Skeletal muscle cell (primary cell): Measurements from ENCODE around the gene AIMP1.
A peak's percentile ranks its signal among the peaks of the same experiment; 100 is the strongest.
"Not testable (repeated sequence)": the region's sequence is repeated elsewhere in the genome, so short reads cannot be mapped to it uniquely, and the experiment has no call there.

Experiments used
- DNase-seq: peaks from one replicate; pipeline ENCODE4 v3.0.0-alpha.2; 2010; ENCODE audit warnings: low read depth
- H3K4me3 ChIP-seq: 2 replicates; pipeline ENCODE4 v1.5.1; 2011; ENCODE audit warnings: low read depth, mild to moderate bottlenecking, control low read depth, low read length, moderate library complexity

AIMP1 gene

GRCh38 chr4:106305435-106306055 lies 10.8 kb upstream of the AIMP1 start:
- DNase-seq, result no peak

GRCh38 chr4:106306561-106306960 lies 9.8 kb upstream of the AIMP1 start:
- DNase-seq, result no peak

More at GRCh38 chr4:106305435-106306055, 10.8 kb upstream of the AIMP1 start:
- no peak overlapping the region for H3K4me3 ChIP-seq

GRCh38 chr4:106312377-106312776 lies 4.0 kb upstream of the AIMP1 start:
- H3K4me3 ChIP-seq, result no peak overlapping the region
- DNase-seq, result no peak

More at GRCh38 chr4:106306561-106306960, 9.8 kb upstream of the AIMP1 start:
- H3K4me3 ChIP-seq, result no peak overlapping the region

GRCh38 chr4:106312997-106313522 lies 3.3 kb upstream of the AIMP1 start:
- DNase-seq, result no peak
- H3K4me3 ChIP-seq, result no peak overlapping the region

GRCh38 chr4:106314960-106315359 lies 1.4 kb upstream of the AIMP1 start:
- no peak for DNase-seq

GRCh38 chr4:106315476-106315967 lies 828 bp upstream of the AIMP1 start:
- no peak for DNase-seq

More at GRCh38 chr4:106314960-106315359, 1.4 kb upstream of the AIMP1 start:
- H3K4me3 ChIP-seq, result peak overlapping the region; percentile 88

GRCh38 chr4:106316773-106317409 lies 541 bp downstream of the AIMP1 start:
- H3K4me3 ChIP-seq, result peak overlapping the region; percentile 88
- no peak for DNase-seq

More at GRCh38 chr4:106315476-106315967, 828 bp upstream of the AIMP1 start:
- peak overlapping the region; percentile 88 for H3K4me3 ChIP-seq

GRCh38 chr4:106317815-106318214 lies 1.5 kb downstream of the AIMP1 start:
- no peak overlapping the region for H3K4me3 ChIP-seq
- DNase-seq, result no peak

- DNase-seq, result no peak
- H3K4me3 ChIP-seq, result no peak overlapping the region
These were observed 2.2 kb downstream of the AIMP1 start for GRCh38 chr4:106318511-106318910.

- no peak overlapping the region for H3K4me3 ChIP-seq
- no peak for DNase-seq
These were observed 3.9 kb downstream of the AIMP1 start for GRCh38 chr4:106320235-106320634.

- not testable (repeated sequence) for H3K4me3 ChIP-seq, DNase-seq
These were observed 4.8 kb downstream of the AIMP1 start for GRCh38 chr4:106321168-106321567.

- not testable (repeated sequence) for DNase-seq, H3K4me3 ChIP-seq
These were observed 5.5 kb downstream of the AIMP1 start for GRCh38 chr4:106321814-106322213.

- no peak overlapping the region for H3K4me3 ChIP-seq
- no peak for DNase-seq
These were observed 6.8 kb downstream of the AIMP1 start for GRCh38 chr4:106323119-106323518.

- no peak for DNase-seq
- no peak overlapping the region for H3K4me3 ChIP-seq
These were observed 9.4 kb downstream of the AIMP1 start for GRCh38 chr4:106325800-106326199.

- DNase-seq, result peak; percentile 17
These were observed 12.8 kb downstream of the AIMP1 start for GRCh38 chr4:106329041-106329618.

GRCh38 chr4:106333186-106333585 lies 16.8 kb downstream of the AIMP1 start:
- H3K4me3 ChIP-seq, result no peak overlapping the region
- DNase-seq, result no peak

More at GRCh38 chr4:106329041-106329618, 12.8 kb downstream of the AIMP1 start:
- H3K4me3 ChIP-seq, result no peak overlapping the region

GRCh38 chr4:106334741-106335470 lies 18.6 kb downstream of the AIMP1 start:
- H3K4me3 ChIP-seq, result no peak overlapping the region
- DNase-seq, result no peak

- no peak for DNase-seq
- H3K4me3 ChIP-seq, result no peak overlapping the region
These were observed 20.3 kb downstream of the AIMP1 start for GRCh38 chr4:106336618-106337017.

GRCh38 chr4:106337916-106338315 lies 21.6 kb downstream of the AIMP1 start:
- no peak for DNase-seq
- H3K4me3 ChIP-seq, result no peak overlapping the region

GRCh38 chr4:106338671-106339070 lies 22.3 kb downstream of the AIMP1 start:
- no peak for DNase-seq
- no peak overlapping the region for H3K4me3 ChIP-seq
